Smooth muscle cell (in vitro differentiated cells): ENCODE measurements around the gene S100Z. TPM values are rescaled to one million over a fixed set of nuclear protein-coding genes. Genes with fewer than 3 reads are reported as not detected.
A peak's percentile ranks its signal among the peaks of the same experiment; 100 is the strongest.

ENCODE experiments used
- DNase-seq: peaks from one replicate; lab custom pipeline; 2025; ENCODE audit not compliant: unreplicated experiment; lab: John Stamatoyannopoulos, UW
- H2AFZ ChIP-seq: fragments of 200-600 bp; sonication (generic); 2 replicates; pipeline ENCODE4 v1.6.0; 2016; ENCODE audit warnings: antibody characterized with exemption, low read depth, mild to moderate bottlenecking
- H3F3A ChIP-seq: fragments of 200-600 bp; sonication (generic); 2 replicates; pipeline ENCODE4 v1.6.0; 2017; ENCODE audit warnings: antibody characterized with exemption, low read depth
- H3K27ac ChIP-seq: fragments of 200-600 bp; sonication (generic); 2 replicates; pipeline ENCODE4 v1.5.1; 2016; ENCODE audit warnings: low read depth, mild to moderate bottlenecking
- H3K27me3 ChIP-seq: fragments of 200-600 bp; sonication (generic); 2 replicates; pipeline ENCODE4 v1.6.1; 2016; ENCODE audit warnings: low read depth, mild to moderate bottlenecking
- H3K36me3 ChIP-seq: fragments of 200-600 bp; sonication (generic); 2 replicates; pipeline ENCODE4 v1.5.1; 2016; ENCODE audit warnings: low read depth
- H3K4me1 ChIP-seq: fragments of 200-600 bp; sonication (generic); 2 replicates; pipeline ENCODE4 v1.5.1; 2016; ENCODE audit warnings: low read depth
- H3K4me2 ChIP-seq: fragments of 200-600 bp; sonication (generic); 2 replicates; pipeline ENCODE4 v1.6.0; 2016; ENCODE audit warnings: mild to moderate bottlenecking
- H3K4me3 ChIP-seq: fragments of 200-600 bp; sonication (generic); 2 replicates; pipeline ENCODE4 v1.5.1; 2016; ENCODE audit warnings: mild to moderate bottlenecking
- H3K79me2 ChIP-seq: fragments of 200-600 bp; sonication (generic); 2 replicates; pipeline ENCODE4 v1.6.0; 2016; ENCODE audit warnings: low read depth, mild to moderate bottlenecking
- H3K9ac ChIP-seq: fragments of 200-600 bp; sonication (generic); 2 replicates; pipeline ENCODE4 v1.6.0; 2016; ENCODE audit warnings: low read depth
- H3K9me3 ChIP-seq: fragments of 200-600 bp; sonication (generic); replicated peaks from 2 replicates; pipeline ENCODE4 v1.5.1; 2016; ENCODE audit warnings: low read depth
- H4K20me1 ChIP-seq: fragments of 200-600 bp; sonication (generic); 2 replicates; pipeline ENCODE4 v1.6.0; 2016; ENCODE audit warnings: low read depth
- WGBS: methylation state at CpG from one replicate; pipeline ENCODE4 v1.1.7; 2016; ENCODE audit warnings: low lambda C conversion rate; 5-methylcytosine and 5-hydroxymethylcytosine counted together
- polyA plus RNA-seq: library from polyadenylated mRNA; unstranded; fragments of >200 nt; fragmentation: Nextera tagmentation; extraction: Ambion mirVana; gene quantifications from 2 replicates; pipeline ENCODE4 v1.2.1, GENCODE V29; 2016
- total RNA-seq: library from RNA; depleted of rRNA; stranded (reverse); fragments of >200 nt; gene quantifications from 2 replicates; pipeline ENCODE4 v1.2.3, GENCODE V29; 2014
- TF ChIP-seq, protein P1 (sequence below): fragments of 200-600 bp; sonication (generic); IDR thresholded peaks from 2 replicates; pipeline ENCODE4 v1.5.1; 2017; ENCODE audit warnings: borderline replicate concordance, mild to moderate bottlenecking, antibody characterized with exemption; ENCODE audit not compliant: insufficient read depth, poor library complexity, severe bottlenecking

Gene S100Z
- total RNA-seq (not detected in 2 replicates), polyA plus RNA-seq (0.34 and 0.73 TPM in 2 replicates)

DNA sequence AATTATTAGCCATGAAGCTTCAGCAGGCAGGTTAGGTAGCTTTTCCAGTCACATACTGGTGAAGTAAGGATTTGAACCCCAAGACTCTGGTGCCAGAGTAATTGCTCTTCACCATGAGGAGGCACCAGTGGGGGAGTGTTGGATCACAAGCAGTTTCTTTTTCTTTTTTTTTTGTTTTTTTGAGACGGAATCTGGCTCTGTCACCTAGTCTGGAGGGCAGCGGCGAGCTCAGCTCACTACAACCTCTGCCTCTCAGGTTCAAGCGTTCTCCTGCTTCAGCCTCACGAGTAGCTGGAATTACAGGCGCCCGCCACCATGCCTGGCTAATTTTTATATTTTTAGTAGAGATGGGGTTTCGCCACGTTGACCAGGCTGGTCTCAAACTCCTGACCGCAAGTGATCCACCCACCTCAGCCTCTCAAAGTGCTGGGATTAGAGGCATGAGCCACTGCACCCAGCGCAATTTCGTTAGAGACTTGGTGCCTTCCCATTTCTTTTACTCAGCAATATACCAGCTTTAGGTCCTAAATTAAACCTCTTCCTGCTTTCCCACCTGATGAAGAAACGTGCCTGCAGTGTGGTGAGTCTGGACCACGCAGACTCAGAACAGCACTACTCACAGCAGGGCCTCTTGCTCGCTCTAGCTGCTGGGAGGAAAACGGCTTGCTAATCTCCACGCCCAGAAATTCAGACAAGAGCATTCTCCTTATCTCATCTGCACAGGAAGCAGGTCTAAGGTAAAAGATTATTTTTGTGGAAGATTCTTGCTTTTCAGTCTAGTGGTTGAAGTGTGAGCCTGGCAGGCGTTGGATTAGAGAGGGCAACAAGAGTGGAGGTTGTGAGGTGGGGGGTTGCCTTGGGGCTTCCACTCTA lies at the start of gene S100Z:
Gene S100Z (plus strand): TSS at position 596 of the 873 bp plus-strand sequence. CDS start 25,346 bp downstream, outside the sequence.
- no peak within 1 kb of the TSS for H3K9ac ChIP-seq
- peak within 1 kb of the TSS; percentile 58 for H2AFZ ChIP-seq
- no peak for DNase-seq
- WGBS = 76% methylated on average over 18 of the region's 18 CpGs
- H3K4me3 ChIP-seq = no peak within 1 kb of the TSS
- H3K36me3 ChIP-seq = no peaks in the 10 kb centered on the region
- H3F3A ChIP-seq = peaks cover 6% of the 10 kb centered on the region
- no peaks in the 10 kb centered on the region for H3K4me1 ChIP-seq
- H3K27ac ChIP-seq = no peak within 1 kb of the TSS
- H3K27me3 ChIP-seq = no peaks in the 10 kb centered on the region
- TF ChIP-seq, protein P1, sequence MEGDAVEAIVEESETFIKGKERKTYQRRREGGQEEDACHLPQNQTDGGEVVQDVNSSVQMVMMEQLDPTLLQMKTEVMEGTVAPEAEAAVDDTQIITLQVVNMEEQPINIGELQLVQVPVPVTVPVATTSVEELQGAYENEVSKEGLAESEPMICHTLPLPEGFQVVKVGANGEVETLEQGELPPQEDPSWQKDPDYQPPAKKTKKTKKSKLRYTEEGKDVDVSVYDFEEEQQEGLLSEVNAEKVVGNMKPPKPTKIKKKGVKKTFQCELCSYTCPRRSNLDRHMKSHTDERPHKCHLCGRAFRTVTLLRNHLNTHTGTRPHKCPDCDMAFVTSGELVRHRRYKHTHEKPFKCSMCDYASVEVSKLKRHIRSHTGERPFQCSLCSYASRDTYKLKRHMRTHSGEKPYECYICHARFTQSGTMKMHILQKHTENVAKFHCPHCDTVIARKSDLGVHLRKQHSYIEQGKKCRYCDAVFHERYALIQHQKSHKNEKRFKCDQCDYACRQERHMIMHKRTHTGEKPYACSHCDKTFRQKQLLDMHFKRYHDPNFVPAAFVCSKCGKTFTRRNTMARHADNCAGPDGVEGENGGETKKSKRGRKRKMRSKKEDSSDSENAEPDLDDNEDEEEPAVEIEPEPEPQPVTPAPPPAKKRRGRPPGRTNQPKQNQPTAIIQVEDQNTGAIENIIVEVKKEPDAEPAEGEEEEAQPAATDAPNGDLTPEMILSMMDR = no peak
- H3K79me2 ChIP-seq = no peaks in the 10 kb centered on the region
- H4K20me1 ChIP-seq = no peaks in the 10 kb centered on the region
- H3K9me3 ChIP-seq = no peaks in the 10 kb centered on the region
- H3K4me2 ChIP-seq = no peak within 1 kb of the TSS

DNA sequence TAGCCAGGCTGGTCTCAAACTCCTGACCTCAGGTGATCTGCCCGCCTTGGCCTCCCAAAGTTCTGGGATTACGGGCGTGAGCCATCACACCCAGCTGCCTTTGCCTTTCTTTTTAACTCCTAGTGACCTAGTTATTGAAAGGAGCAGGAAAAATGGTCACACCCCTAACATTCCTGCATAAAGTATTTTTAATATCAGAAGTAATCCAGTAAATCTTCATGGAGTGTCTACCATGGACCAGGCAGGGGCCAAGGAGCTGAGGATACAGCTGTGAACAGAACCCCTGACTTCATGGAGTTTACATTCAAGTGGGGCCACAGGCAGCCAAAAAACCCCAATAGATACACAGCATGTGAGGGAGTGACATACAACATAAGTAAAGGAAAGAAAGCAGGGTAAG lies 49.2 kb upstream of the S100Z start:
- no peaks in the 10 kb centered on the region for H3K79me2 ChIP-seq
- 98% methylated on average over 3 of the region's 3 CpGs for WGBS
- H3K36me3 ChIP-seq = no peaks in the 10 kb centered on the region
- no peaks in the 10 kb centered on the region for H3K27me3 ChIP-seq
- H4K20me1 ChIP-seq = no peaks in the 10 kb centered on the region
- H3K4me1 ChIP-seq = no peaks in the 10 kb centered on the region
- no peaks in the 10 kb centered on the region for H3K9me3 ChIP-seq
- no peak overlapping the region for H3K4me3 ChIP-seq
- no peak overlapping the region for H3K4me2 ChIP-seq
- no peak for DNase-seq
- H2AFZ ChIP-seq = no peak overlapping the region
- TF ChIP-seq, protein P1 = no peak
- peak overlapping the region; percentile 51 for H3K27ac ChIP-seq
- H3K9ac ChIP-seq = no peak overlapping the region
- peaks cover 15% of the 10 kb centered on the region for H3F3A ChIP-seq

DNA sequence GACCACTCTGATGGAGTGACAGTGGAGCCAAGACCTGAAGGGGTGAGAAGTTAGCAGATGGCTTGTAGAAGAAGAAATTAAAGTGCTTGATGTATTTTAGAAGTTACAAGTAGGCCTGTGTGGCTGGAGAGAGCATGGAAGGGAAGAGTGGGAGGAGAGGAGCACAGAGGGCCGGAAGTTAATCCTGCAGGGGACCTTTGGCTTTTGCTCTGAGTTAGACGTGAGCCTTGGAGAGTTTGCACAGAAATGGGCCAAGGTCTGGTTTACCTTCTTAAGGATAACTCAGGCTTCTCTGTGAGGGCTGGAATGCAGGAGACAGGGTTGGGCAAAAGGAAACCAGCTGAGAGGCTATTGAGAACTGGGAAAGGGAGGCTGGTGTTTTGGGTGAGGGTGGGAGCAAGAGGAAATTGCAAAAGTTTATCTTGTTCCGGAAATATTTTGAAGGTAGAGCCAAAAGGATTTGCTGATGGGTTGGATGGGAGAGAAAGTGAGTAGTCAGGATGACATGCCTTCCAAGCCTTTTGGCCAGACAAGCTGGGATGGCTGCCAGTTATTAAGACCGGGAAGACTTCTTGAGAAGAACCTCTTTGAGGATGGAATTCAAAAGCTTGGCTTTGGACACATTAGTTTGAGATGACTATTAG lies 48.5 kb upstream of the S100Z start:
- Histone ChIP-seq H4K20me1 (no peaks in the 10 kb centered on the region), H3K27me3 (no peaks in the 10 kb centered on the region), H3K9ac (no peak overlapping the region), H3K4me2 (peak overlapping the region; percentile 24), H3K79me2 (no peaks in the 10 kb centered on the region), H2AFZ (no peak overlapping the region), H3K4me3 (no peak overlapping the region), H3K27ac (peak overlapping the region; percentile 51), H3K4me1 (peaks cover 1% of the 10 kb centered on the region), H3K36me3 (no peaks in the 10 kb centered on the region), H3K9me3 (no peaks in the 10 kb centered on the region), H3F3A (peaks cover 15% of the 10 kb centered on the region)
- no peak for DNase-seq
- WGBS = 46% methylated on average over 4 of the region's 4 CpGs
- TF ChIP-seq, protein P1 = no peak
